HG03060 (cell line): ENCODE data around the gene MARCHF5.
"Not testable (repeated sequence)": the region's sequence is repeated elsewhere in the genome, so short reads cannot be mapped to it uniquely, and the experiment has no call there.

Experiments used
- ATAC-seq: cut with Tn5 transposase; IDR thresholded peaks from one replicate; pipeline ENCODE4 v1.9.1; 2021; ENCODE audit warnings: low read depth, moderate number of reproducible peaks; ENCODE audit not compliant: unreplicated experiment

The MARCHF5 gene

DNA sequence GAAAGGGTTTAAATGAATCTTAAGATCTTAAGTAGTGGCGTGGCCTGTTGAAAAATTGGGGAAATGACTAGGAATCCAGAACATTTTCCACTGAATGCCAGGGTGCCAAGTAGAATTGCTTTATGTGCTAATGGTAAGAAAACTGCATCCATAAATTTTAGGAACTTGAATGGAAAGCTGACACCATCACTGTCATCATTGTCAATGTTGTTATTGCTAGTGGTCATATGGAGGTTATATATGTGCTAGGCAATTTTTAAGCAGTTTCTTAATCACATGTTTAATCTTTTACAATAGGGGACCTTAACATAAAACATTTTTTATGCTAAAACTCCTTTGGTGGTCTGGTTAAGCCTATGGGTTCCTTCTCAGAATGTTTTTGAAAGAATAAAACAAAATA is 13.1 kb downstream of the MARCHF5 start:
- no peak for ATAC-seq

DNA sequence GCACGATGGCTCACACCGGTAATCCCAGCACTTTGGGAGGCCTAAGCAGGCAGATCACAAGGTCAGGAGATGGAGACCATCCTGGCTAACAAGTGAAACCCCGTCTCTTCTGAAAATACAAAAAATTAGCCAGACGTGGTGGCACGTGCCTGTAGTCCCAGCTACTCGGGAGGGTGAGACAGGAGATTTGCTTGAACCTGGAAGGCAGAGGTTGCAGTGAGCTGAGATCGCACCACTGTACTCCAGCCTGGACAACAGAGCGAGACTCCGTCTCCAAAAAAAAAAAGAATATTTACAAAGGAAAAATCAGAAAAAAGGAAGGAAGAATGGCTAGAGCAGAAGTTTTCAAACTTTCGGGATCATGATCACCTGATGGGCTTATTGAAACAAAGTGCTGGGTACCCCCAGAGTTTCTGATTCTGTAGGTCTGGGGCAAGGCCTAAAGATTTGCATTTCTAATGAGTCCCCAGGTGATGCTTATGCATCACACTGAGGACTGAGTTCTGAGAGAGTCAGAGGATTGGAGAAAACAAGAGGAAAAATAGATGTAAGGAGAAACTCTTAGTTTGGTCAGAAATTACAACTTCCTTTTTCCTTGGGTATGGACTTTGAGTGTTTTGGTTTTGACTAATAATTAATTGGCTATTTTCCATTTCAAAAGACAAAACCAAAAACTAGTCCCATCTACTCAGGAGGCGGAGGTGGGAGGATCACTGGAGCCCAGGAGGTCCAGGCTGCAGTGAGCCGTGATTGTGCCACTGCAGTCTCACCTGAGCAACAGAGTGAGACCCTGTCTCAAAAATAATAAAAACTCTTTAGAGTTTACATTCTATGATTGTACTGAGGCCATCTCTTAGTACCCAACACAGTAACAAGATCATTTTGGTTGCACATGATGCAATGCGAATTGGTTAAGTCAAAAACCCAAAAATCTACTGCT is 14.4 kb downstream of the MARCHF5 start:
- no peak for ATAC-seq

DNA sequence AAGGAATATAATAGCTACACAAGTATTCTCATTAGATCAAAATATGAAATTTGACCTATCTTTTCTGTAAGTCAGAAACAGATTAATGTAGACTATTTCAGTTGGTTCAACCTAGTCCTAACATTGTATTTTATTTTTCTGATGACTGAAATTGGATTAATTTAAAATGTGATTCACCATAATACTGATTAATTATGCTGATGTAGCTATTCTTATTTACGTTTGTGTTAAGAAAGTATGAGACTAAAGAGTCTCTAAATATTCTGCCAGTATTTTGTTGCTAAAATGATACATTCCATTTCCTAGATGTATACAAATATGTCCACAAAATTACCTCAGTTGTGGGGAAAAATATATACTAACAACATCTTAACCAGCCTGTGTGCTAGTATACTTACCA is 18.3 kb downstream of the MARCHF5 start:
- no peak for ATAC-seq

DNA sequence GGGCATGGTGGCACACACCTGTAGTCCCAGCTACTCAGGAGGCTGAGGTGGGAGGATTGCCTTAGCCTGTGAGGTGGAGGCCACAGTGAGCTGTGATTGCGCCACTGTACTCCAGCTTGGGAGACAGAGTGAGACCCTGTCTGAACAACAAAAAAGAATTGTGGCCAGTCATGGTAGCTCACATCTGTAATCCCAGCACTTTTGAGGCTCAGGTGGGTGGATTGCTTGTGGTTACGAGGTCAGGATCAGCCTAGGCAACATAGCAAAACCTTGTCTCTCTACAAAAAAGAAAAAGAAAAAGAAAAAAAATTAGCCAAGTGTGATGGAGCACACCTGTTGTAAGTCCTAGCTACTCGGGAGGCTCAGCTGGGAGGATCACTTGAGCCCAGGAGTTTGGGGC is 22.8 kb downstream of the MARCHF5 start:
- no peak for ATAC-seq

DNA sequence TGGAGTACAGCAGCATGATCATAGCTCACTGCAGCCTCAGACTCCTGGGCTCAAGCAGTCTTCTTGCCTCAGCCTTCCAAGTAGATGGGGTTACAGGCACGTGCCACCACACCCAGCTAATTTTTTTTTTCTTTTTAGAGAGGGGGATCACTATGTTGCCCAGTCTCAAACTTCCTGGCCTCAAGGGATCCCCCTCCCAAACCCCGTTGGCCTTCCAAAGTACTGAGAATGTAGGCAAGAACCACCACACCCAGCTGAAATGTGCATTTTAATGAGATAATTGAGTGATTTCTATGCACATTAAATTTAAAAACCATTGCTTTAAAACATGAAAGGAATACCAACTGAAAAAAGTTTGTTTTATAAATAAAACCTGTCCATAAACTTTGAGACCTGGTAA is 25.6 kb downstream of the MARCHF5 start:
- no peak for ATAC-seq

DNA sequence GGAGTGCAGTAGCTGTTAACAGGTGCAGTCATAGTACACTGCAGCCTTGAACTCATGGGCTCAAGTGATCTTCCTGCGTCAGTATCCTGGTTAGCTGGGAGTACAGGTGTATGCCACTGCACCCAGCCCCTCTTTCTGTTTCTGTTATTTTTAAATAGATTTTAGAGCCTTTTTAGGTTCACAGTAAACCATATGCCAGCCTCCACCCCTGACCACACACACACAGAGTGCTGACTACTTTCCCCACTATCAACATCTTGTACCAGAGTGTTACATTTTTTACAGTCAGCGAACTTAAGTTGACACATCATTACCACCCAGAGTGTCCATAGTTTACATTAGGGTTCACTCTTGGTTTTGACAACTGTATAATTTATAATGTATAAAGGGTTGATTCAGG is 32.1 kb downstream of the MARCHF5 start:
- no peak for ATAC-seq

DNA sequence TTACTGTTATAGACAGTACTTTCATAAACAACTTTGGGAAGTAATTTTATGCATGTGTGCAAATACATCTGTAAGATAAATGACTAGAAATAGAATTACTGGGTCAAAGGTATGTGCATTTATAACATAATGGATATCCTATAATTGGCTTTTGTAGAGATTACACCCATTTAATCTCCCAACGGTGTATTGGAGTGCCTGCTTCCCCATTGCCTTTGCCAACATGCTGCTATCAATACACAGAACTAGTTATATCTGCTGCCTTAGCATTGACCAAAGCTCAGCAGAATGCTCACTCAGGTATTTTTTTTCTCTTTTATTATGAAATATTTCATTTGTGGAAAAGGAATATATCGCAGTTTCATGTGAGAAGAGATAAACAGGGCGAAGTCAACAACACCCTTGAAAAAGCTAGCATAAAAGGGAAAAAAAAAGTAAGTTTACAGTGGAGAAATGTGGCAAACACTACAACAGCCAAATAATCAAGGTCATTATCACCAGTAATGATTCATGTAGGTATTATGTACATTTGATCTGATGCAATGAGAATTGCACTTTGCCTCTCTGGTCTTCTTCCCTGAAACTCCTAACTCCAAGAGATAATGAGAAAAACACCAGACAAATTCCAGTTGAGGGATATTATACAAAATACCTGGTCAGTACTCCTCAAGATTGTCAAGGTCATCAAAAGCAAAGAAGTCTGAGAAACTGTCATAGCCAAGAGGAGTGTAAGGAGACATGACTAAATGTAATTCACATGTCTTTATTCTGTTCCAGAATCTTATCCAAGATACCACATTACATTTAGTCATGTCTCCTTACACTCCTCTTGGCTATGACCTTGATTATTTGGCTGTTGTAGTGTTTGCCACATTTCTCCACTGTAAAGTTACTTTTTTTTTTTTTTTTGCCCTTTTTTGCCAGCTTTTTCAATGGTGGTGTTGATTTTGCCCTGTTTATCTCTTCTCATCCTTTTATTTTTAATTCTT is 36.8 kb downstream of the MARCHF5 start:
- no peak for ATAC-seq

DNA sequence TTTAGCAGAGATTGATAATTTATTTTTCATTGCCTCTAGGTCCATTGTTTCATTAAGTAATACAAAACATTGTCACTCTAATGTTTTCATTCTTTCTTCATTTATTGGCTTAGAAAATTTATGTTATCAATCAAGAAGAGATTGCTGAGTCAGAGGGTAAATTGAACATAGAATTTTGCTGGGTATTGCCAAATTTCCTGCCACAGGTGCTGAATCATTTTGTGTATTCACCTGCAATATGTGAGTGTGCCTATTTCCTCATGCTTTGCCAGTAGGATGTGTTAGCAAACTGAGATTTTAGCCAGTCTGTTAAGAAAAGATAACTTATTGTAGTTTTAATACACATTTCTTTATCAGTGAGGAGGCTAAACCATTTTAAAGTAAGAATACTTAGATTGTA is 38.0 kb downstream of the MARCHF5 start:
- ATAC-seq = no peak

DNA sequence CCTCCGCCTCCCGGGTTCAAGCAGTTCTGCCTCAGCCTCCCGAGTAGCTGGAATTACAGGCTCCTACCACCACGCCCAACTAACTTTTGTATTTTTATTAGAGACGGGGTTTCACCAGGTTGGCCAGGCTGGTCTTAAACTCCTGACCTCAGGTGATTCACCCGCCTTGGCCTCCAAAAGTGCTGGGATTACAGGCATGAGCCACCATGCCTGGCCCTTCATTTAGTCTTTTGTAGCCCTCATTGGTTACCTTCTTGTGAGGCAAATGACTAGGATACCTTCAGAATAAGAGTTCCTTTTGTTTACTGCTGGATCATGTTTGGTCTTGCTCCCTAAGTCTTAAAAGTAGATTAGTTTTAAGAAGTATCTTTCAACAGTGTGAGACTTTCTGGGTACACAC is 39.0 kb downstream of the MARCHF5 start:
- ATAC-seq = not testable (repeated sequence)

DNA sequence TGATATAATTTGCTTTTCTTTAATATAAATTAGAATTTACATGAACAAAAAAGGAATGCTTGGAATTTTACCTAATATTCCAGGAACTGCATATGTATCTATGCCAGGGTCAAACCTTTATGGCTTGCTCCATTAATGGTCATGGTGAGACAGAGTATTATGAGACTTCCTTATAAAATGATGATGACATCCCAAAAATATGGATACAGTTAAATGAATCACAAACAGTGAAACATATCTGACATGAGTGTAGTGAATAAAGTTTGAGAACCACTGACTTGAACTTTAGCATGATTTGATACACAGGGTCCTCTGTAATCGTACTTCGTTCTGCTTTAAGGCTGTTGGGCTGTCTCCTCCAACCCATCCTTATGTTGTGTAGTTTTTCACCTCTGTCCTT is 51.8 kb downstream of the MARCHF5 start:
- ATAC-seq = no peak

DNA sequence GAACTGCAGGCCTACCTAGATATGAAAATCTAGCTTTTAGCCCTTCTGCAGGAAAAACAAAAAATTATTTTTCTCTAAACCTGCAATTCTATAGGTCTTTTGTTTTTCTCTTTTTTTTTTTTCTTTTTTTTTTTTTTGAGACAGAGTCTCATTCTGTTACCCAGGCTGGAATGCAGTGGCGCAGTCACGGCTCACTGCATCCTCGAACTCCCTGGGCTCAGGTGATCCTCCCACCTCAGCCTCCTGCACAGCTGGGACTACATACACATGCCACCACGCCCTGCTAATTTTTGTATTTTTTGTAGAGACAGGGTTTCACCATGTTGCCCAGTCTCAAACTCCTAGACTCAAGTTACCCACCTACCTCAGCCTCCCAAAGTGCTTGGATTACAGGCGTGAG is 54.6 kb downstream of the MARCHF5 start:
- ATAC-seq = not testable (repeated sequence)

DNA sequence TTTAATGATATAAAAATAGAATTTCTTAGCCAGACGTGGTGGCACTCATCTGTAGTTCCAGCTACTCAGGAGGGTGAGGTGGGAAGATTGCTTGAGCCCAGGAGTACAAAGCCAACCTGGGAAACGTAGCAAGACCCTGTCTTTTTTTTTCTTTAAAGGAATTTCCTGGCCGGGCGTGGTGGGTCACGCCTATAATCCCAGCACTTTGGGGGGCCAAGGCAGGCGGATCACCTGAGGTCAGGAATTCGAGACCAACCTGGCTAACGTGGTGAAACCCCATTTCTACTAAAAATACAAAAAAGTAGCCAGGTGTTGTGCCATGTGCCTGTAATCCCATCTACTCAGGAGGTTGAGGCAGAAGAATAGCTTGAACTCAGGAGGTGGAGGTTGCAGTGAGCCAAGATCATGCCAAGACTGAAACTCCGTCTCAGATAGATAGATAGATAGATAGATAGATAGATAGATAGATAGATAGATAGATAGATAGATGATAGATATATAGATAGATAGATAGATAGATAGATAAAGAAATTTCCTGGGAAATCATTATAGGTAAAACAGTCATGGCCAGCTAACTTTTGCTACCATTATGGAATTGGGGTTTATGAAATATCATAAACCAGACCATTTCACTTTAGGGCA is 56.2 kb downstream of the MARCHF5 start:
- ATAC-seq = not testable (repeated sequence)

DNA sequence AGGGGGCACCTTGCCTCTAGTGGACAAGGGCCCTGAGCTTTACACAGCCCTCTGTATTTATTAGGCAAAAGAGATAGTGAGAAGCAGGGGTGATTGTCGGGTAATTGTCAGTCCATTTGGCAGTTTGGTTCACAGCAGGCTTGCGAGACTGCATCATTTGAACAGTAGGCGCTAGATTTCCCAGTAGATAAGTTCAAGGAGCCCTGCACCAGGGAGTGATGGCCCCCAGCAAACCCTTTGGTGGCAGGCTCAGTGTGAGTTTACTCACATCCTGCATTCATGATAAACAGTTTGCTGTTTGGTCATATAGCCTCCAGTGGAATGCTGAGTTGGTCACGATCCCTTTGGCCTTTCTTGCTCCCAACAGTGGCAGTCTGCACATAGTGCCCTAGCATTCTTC is 59.4 kb downstream of the MARCHF5 start:
- ATAC-seq = no peak

DNA sequence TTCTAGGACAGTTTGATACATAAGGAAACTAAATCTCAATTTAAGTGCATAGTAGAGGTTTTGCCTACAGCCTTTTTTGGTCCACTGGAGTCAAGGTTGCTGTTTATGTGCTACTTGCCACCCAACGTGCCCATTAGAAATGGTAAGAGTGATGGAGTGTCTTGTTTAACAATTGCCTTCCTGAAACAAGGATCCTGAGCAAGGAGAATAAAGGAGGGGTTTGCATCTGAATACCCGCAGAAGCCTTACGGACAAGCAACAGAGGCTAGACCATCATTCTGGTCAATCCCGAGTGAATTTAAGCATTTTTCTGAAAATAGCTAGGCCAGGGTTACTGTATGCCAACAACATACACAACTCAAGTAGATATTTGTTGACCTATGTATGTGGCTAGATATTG is 63.6 kb downstream of the MARCHF5 start:
- no peak for ATAC-seq

DNA sequence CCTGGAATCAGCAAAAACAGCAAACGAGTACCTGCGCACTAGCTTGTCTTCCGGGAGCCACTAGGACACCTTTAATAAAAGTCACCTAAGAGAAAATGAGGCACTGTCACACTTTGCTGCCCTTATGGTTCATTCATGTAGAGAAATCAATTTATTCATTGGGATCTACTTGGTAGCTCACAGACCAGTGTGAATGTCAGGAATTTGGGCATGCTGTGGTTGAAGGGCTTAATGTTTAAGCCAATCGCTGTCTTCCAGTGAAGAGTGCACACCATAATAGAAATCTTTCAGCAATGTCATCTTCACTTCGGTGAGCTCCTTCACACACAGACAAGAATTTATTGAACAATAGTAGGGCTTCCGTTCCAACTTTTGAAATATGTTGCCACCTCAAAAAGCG is 65.1 kb downstream of the MARCHF5 start:
- ATAC-seq = no peak

DNA sequence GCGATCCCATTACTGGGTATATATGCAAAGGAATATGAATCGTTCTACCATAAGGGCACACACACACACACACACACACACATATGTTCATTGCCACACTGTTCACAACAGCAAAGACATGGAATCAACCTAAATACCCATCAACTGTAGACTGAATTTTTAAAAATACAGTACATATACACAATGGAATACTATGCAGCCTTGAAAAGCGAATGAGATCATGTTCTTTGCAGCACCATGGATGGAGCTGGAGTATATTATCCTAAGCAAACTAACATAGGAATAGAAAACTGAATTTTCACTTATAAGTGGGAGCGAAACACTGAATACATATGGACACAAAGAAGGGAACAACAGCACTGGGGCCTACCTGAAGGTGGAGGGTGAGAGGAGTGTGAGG is 72.5 kb downstream of the MARCHF5 start:
- ATAC-seq = no peak

DNA sequence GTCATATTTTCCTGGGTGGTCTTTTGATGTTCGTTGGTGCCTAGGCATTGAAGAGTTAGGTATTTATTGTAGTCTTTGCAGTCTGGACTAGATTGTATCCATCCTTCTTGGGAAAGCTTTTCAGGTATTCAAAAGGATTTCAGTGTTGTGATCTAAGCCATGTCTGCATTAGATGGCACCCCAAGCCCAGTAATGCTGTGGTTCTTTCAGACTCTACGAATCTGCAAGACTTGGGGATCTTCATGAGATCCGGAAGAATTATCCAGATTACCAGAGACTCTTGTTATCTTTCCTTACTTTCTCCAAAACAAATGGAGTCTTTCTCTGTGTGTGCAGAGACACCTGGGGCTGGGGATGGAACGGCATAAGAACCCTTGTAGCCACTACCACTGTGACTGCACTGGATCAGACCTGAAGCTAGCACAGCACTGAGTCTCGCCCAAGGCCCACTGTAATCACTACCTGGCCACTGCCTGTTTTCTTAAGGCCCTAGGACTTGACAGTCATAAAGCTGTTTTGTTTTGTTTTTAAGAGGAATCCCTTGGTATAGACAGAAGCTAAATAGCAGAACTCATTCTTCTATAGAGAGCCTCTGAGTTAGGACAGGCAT is 75.5 kb downstream of the MARCHF5 start:
- ATAC-seq = no peak

DNA sequence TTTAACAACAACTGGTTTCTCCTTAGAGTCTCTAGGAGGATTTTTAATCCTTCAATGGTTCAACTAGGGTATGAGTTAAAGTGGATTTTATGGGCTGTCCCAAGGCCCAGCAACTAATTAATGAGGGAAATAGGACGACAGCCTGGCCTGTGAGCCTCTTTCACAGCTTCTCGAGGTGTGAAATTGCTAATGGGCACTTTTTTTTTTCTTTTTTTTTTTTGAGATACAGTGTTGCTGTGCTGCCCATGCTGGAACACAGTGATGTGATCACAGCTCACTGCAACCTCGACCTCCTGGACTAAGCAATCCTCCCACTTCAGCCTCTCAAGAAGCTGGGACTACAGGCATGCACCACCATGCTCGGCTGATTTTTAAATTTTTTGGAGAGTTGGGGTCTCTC is 87.0 kb downstream of the MARCHF5 start:
- ATAC-seq = no peak

DNA sequence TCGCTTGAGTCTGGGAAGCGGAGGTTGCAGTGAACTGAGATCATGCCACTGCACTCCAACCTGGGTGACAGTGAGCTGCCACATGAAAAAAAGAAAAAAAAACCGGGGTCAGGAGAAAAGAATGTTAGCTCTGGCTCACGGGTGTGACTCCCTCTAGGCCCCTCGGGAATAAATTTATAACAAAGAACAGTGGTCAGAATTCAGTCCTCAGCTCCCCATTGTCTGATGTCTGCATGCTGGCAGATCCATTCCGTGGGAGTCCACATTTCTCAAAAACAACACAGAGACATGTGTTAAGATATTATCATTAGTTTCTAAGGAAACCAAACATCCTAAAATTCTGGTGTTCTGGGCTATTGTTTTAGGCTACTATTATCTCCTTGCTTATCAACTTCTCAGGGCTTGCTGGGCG is 90.6 kb downstream of the MARCHF5 start:
- ATAC-seq = no peak

DNA sequence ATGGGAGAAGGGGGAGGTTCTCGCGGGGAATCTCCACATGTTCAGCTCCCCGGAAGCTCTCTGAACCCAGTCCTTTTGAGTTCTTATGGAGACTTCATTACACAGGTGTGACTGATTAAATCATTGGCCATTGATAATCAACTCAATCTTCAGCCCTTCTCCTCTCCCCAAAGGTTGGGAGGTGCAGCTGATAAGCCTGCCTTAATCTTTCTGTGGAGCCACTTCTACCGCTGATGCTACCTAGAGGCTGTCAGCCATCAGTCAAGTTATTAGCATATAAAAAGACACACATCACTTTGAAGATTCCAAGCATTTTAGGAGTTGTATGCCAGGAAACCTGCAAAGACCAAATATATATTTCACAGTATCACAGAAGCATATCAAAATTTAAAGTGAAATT is 91.7 kb downstream of the MARCHF5 start:
- ATAC-seq = no peak
